Limb (tissue), 2 donors: ENCODE results near the gene NCAM1.

Experiments
- DNase-seq, 2 donors: peaks; one replicate each; pipeline ENCODE4 v3.0.0-alpha.2; 2016; ENCODE audit errors: extremely low spot score in 2 of 2

NCAM1 gene

GRCh38 chr11:113249786-113250185 is 288.6 kb downstream of the NCAM1 start:
- no peak for DNase-seq

- DNase-seq: no peak
Measured at GRCh38 chr11:113251281-113251680, 290.1 kb downstream of the NCAM1 start.

- no peak for DNase-seq
Measured at GRCh38 chr11:113253406-113253805, 292.2 kb downstream of the NCAM1 start.

GRCh38 chr11:113255096-113255495 is 293.9 kb downstream of the NCAM1 start:
- no peak for DNase-seq

GRCh38 chr11:113255741-113256140 is 294.5 kb downstream of the NCAM1 start:
- DNase-seq: no peak

GRCh38 chr11:113256431-113257202 is 295.4 kb downstream of the NCAM1 start:
- no peak for DNase-seq

- DNase-seq: no peak
Measured at GRCh38 chr11:113260096-113260425, 298.8 kb downstream of the NCAM1 start.

GRCh38 chr11:113260541-113260940 is 299.3 kb downstream of the NCAM1 start:
- no peak for DNase-seq

- DNase-seq: no peak
Measured at GRCh38 chr11:113261709-113262475, 300.7 kb downstream of the NCAM1 start.

GRCh38 chr11:113262594-113262993 is 301.4 kb downstream of the NCAM1 start:
- DNase-seq: no peak

GRCh38 chr11:113263458-113264259 is 302.4 kb downstream of the NCAM1 start:
- no peak for DNase-seq

GRCh38 chr11:113265362-113265761 is 304.1 kb downstream of the NCAM1 start:
- DNase-seq: no peak

GRCh38 chr11:113267493-113267892 is 306.3 kb downstream of the NCAM1 start:
- DNase-seq: no peak

GRCh38 chr11:113269096-113269495 is 307.9 kb downstream of the NCAM1 start:
- DNase-seq: no peak

- no peak for DNase-seq
Measured at GRCh38 chr11:113269636-113270035, 308.4 kb downstream of the NCAM1 start.

GRCh38 chr11:113270080-113270479 is 308.9 kb downstream of the NCAM1 start:
- no peak for DNase-seq

- no peak for DNase-seq
Measured at GRCh38 chr11:113271551-113272245, 310.5 kb downstream of the NCAM1 start.

- DNase-seq: no peak
Measured at GRCh38 chr11:113272281-113272680, 311.1 kb downstream of the NCAM1 start.

- no peak for DNase-seq
Measured at GRCh38 chr11:113272927-113273615, 311.9 kb downstream of the NCAM1 start.

GRCh38 chr11:113273720-113274119 is 312.5 kb downstream of the NCAM1 start:
- no peak for DNase-seq
